ENCODE data around the gene MTURN. TPM values are rescaled to one million over a fixed set of nuclear protein-coding genes. Genes with fewer than 3 reads are reported as not detected.

MTURN gene
- total and polyA plus RNA-seq, 2 donors (not counting 1 experiment from before 2014, with no cell fraction given): 4.5 to 13.9 TPM

DNA sequence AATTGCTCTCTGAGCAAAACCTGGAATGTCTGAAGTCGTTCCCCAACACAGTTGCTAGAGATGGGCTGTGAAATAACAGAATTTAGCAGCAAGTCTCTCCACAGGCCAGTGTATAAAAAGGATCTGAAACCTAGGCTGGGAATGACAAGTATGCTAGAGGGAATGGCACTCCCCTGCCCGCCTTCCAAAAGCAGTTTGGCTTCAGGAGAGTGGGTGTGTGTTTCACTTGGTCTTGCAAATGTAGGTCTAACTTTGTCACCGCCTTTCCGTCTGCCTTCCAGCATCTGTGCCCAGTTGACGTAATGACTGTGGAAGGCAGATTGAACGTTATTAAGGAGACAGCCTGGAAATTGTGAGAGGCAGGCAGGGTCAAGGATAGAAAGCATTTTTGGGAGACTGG is 18.0 kb upstream of the MTURN start:
- Histone ChIP-seq H3K9ac (ENCODE audit: low read length) (no peak overlapping the region), H3K79me2 (ENCODE audit: control insufficient read depth, insufficient read depth, low read length) (no peaks in the 10 kb centered on the region), H3K4me3 (ENCODE audit: control extremely low read depth in 1 of 5, extremely low read depth in 1 of 5, insufficient read depth in 1 of 5, low read depth in 2 of 5, low read length in 4 of 5) (no peak overlapping the region), H3K4me1 (ENCODE audit: control insufficient read depth in 2 of 2, insufficient read depth in 2 of 2, low read length in 2 of 2) (peaks cover 11 to 15% of the 10 kb centered on the region in 2 donors), H3K27me3 (replicated peaks in 1 of 4; ENCODE audit: control extremely low read depth in 1 of 4, control insufficient read depth in 3 of 4, insufficient read depth in 4 of 4, low read length in 3 of 4) (no peaks in the 10 kb centered on the region), H3K36me3 (replicated peaks in 1 of 2; ENCODE audit: control extremely low read depth in 1 of 2, control insufficient read depth in 1 of 2, extremely low read depth in 1 of 2, insufficient read depth in 2 of 2, low read length in 1 of 2) (no peaks in the 10 kb centered on the region), H3K27ac (ENCODE audit: low read length in 2 of 2) (no peak overlapping the region), H3K4me2 (replicated peaks; ENCODE audit: low read depth, low read length, poor library complexity, severe bottlenecking) (no peak overlapping the region), H4K20me1 (ENCODE audit: control insufficient read depth, insufficient read depth, low read length, poor library complexity, severe bottlenecking) (no peaks in the 10 kb centered on the region), H2AFZ (ENCODE audit: insufficient read depth, low read depth, low read length, poor library complexity, severe bottlenecking) (no peak overlapping the region), H3K9me3 (ENCODE audit: control extremely low read depth in 1 of 3, control insufficient read depth in 2 of 3, insufficient read depth in 1 of 3, low read length in 2 of 3) (peaks cover 0 to 12% (median 4%) of the 10 kb centered on the region in 3 donors)
- no peak for ATAC-seq (ENCODE audit: low read depth)
- H3K4me1 Mint-ChIP-seq: peaks cover 18% of the 10 kb centered on the region
- POLR2A ChIA-PET: no interaction called here
- TF ChIP-seq EZH2 (IDR thresholded peaks at IDR 0.05; ENCODE audit: borderline replicate concordance, insufficient read depth, low read depth, low read length, poor library complexity, severe bottlenecking): no peak
- TF ChIP-seq, protein P1, sequence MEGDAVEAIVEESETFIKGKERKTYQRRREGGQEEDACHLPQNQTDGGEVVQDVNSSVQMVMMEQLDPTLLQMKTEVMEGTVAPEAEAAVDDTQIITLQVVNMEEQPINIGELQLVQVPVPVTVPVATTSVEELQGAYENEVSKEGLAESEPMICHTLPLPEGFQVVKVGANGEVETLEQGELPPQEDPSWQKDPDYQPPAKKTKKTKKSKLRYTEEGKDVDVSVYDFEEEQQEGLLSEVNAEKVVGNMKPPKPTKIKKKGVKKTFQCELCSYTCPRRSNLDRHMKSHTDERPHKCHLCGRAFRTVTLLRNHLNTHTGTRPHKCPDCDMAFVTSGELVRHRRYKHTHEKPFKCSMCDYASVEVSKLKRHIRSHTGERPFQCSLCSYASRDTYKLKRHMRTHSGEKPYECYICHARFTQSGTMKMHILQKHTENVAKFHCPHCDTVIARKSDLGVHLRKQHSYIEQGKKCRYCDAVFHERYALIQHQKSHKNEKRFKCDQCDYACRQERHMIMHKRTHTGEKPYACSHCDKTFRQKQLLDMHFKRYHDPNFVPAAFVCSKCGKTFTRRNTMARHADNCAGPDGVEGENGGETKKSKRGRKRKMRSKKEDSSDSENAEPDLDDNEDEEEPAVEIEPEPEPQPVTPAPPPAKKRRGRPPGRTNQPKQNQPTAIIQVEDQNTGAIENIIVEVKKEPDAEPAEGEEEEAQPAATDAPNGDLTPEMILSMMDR (IDR thresholded peaks at IDR 0.05): no peak
- CTCF ChIA-PET: no interaction called here
- no peak for DNase-seq
- H3K9me3 Mint-ChIP-seq (ENCODE audit: insufficient read depth): peaks cover 6% of the 10 kb centered on the region
- no peak overlapping the region for H3K27ac Mint-ChIP-seq
- 94% methylated on average over 6 of the region's 6 CpGs for WGBS (ENCODE audit: insufficient coverage)
- no peaks in the 10 kb centered on the region for H3K27me3 Mint-ChIP-seq
- H3K4me3 Mint-ChIP-seq: no peak overlapping the region
- intact Hi-C loops (cut with micrococcal nuclease): no loop called here

GRCh38 chr7:30117896-30118295 is 16.9 kb upstream of the MTURN start:
- H3K9me3 ChIP-seq (ENCODE audit: control extremely low read depth in 1 of 3, control insufficient read depth in 2 of 3, insufficient read depth in 1 of 3, low read length in 2 of 3): peaks cover 0 to 10% (median 0%) of the 10 kb centered on the region in 3 donors
- no peak overlapping the region for H3K27ac Mint-ChIP-seq
- peaks cover 18% of the 10 kb centered on the region for H3K4me1 Mint-ChIP-seq
- no peak overlapping the region for H3K27ac ChIP-seq (ENCODE audit: low read length in 2 of 2)
- POLR2A ChIA-PET: interaction anchor here (0.7 kb wide), 1 partner anchor 85 kb away, joined by 4 read pairs; no protein-coding TSS in a partner anchor
- no peak overlapping the region for H3K4me3 ChIP-seq (ENCODE audit: control extremely low read depth in 1 of 5, extremely low read depth in 1 of 5, insufficient read depth in 1 of 5, low read depth in 2 of 5, low read length in 4 of 5)
- intact Hi-C loops (cut with micrococcal nuclease): no loop called here
- no peaks in the 10 kb centered on the region for H3K27me3 Mint-ChIP-seq
- peaks cover 5% of the 10 kb centered on the region for H3K9me3 Mint-ChIP-seq (ENCODE audit: insufficient read depth)
- H2AFZ ChIP-seq (ENCODE audit: insufficient read depth, low read depth, low read length, poor library complexity, severe bottlenecking): no peak overlapping the region
- TF ChIP-seq, protein P1 (IDR thresholded peaks at IDR 0.05): no peak
- no peak for TF ChIP-seq EZH2 (IDR thresholded peaks at IDR 0.05; ENCODE audit: borderline replicate concordance, insufficient read depth, low read depth, low read length, poor library complexity, severe bottlenecking)
- 98% methylated on average over 3 of the region's 4 CpGs for WGBS (ENCODE audit: insufficient coverage)
- no peaks in the 10 kb centered on the region for H3K79me2 ChIP-seq (ENCODE audit: control insufficient read depth, insufficient read depth, low read length)
- ATAC-seq (ENCODE audit: low read depth) (no peak), DNase-seq (no peak)
- H3K4me2 ChIP-seq (replicated peaks; ENCODE audit: low read depth, low read length, poor library complexity, severe bottlenecking): no peak overlapping the region
- H3K4me1 ChIP-seq (ENCODE audit: control insufficient read depth in 2 of 2, insufficient read depth in 2 of 2, low read length in 2 of 2): peaks cover 11 to 15% of the 10 kb centered on the region in 2 donors
- no peak overlapping the region for H3K4me3 Mint-ChIP-seq
- no peaks in the 10 kb centered on the region for H3K27me3 ChIP-seq (replicated peaks in 1 of 4; ENCODE audit: control extremely low read depth in 1 of 4, control insufficient read depth in 3 of 4, insufficient read depth in 4 of 4, low read length in 3 of 4)
- CTCF ChIA-PET: no interaction called here
- no peaks in the 10 kb centered on the region for H4K20me1 ChIP-seq (ENCODE audit: control insufficient read depth, insufficient read depth, low read length, poor library complexity, severe bottlenecking)
- no peaks in the 10 kb centered on the region for H3K36me3 ChIP-seq (replicated peaks in 1 of 2; ENCODE audit: control extremely low read depth in 1 of 2, control insufficient read depth in 1 of 2, extremely low read depth in 1 of 2, insufficient read depth in 2 of 2, low read length in 1 of 2)
- H3K9ac ChIP-seq (ENCODE audit: low read length): no peak overlapping the region

All from B cell (primary cell).